Measurements from ENCODE around the gene SGCG. TPM values are rescaled to one million over a fixed set of nuclear protein-coding genes. Genes with fewer than 3 reads are reported as not detected.

Gene SGCG
- polyA plus RNA-seq, 2 of the 4 experiments (the other 2 are of a cell fraction) = 0.09 TPM; not detected in 1

GRCh38 chr13:23367907-23368306 lies 187.1 kb downstream of the SGCG start:
- Histone ChIP-seq H3K4me3 (no peak overlapping the region), H3K4me2 (no peak overlapping the region), H3K4me1 (peaks cover 7% of the 10 kb centered on the region; the same call in 1 of the 3 replicates), H3K27ac (no peak overlapping the region), H3K9me3 (no peaks in the 10 kb centered on the region)
- ATAC-seq (no peak), FAIRE-seq (no peak), DNase-seq (ENCODE audit: low read depth in 1 of 2, low spot score in 1 of 2) (no peak)
- TF ChIP-seq NR3C1 (IDR thresholded peaks at IDR 0.05) (no peak), FOSB (CRISPR knock-in tag; IDR thresholded peaks at IDR 0.05) (no peak), PBX3 (IDR thresholded peaks at IDR 0.05) (no peak), CHD2 (IDR thresholded peaks at IDR 0.05; ENCODE audit: low read length, partially characterized antibody) (no peak), SREBF2 (IDR thresholded peaks at IDR 0.05) (no peak), REST (IDR thresholded peaks at IDR 0.05) (no peak), EHMT2 (IDR thresholded peaks at IDR 0.05; ENCODE audit: low read depth) (no peak), HOXB5 (CRISPR knock-in tag; IDR thresholded peaks at IDR 0.05) (no peak), MAFK (IDR thresholded peaks at IDR 0.05; ENCODE audit: partially characterized antibody) (no peak), RNF2 (IDR thresholded peaks at IDR 0.05; ENCODE audit: borderline replicate concordance, low read depth) (no peak), HDAC2 (IDR thresholded peaks at IDR 0.05) (no peak), TP53 (CRISPR knock-in tag; IDR thresholded peaks at IDR 0.05) (no peak), FOXS1 (CRISPR knock-in tag; IDR thresholded peaks at IDR 0.05) (no peak), E2F6 (IDR thresholded peaks at IDR 0.05; ENCODE audit: borderline replicate concordance, low read depth) (no peak), ZSCAN20 (CRISPR knock-in tag; IDR thresholded peaks at IDR 0.05) (no peak), HES2 (IDR thresholded peaks at IDR 0.05) (no peak), ZC3H11A (IDR thresholded peaks at IDR 0.05) (no peak), NPAS2 (CRISPR knock-in tag; IDR thresholded peaks at IDR 0.05; ENCODE audit: borderline replicate concordance) (no peak), RARB (CRISPR knock-in tag; IDR thresholded peaks at IDR 0.05) (no peak), HOXA7 (CRISPR knock-in tag; IDR thresholded peaks at IDR 0.05) (no peak)
- POLR2A ChIA-PET = no interaction called here
- CTCF ChIA-PET = no interaction called here
- 92% methylated on average over 6 of the region's 6 CpGs for WGBS (ENCODE audit: missing lambda C conversion rate)

GRCh38 chr13:23372264-23372906 lies 191.6 kb downstream of the SGCG start:
- ChIA-PET POLR2A (no interaction called here), CTCF (no interaction called here)
- ATAC-seq (no peak), DNase-seq (ENCODE audit: low read depth in 1 of 2, low spot score in 1 of 2) (no peak), FAIRE-seq (no peak)
- Histone ChIP-seq H3K4me2 (peak overlapping the region; percentile 85), H3K9me3 (no peaks in the 10 kb centered on the region), H3K27ac (no peak overlapping the region), H3K4me3 (no peak overlapping the region), H3K4me1 (peaks cover 15% of the 10 kb centered on the region; the same call in 1 of the 3 replicates)
- 42% methylated on average over 5 of the region's 5 CpGs for WGBS (ENCODE audit: missing lambda C conversion rate)
- TF ChIP-seq ATOH8 (CRISPR knock-in tag; IDR thresholded peaks at IDR 0.05; ENCODE audit: low read depth) = no peak
- TF ChIP-seq ZNF302 (CRISPR knock-in tag; IDR thresholded peaks at IDR 0.05) = no peak
- no peak for TF ChIP-seq ZSCAN20 (CRISPR knock-in tag; IDR thresholded peaks at IDR 0.05)
- TF ChIP-seq JUNB (IDR thresholded peaks at IDR 0.05) = no peak
- no peak for TF ChIP-seq RFX5 (IDR thresholded peaks at IDR 0.05)
- TF ChIP-seq TP53 (CRISPR knock-in tag; IDR thresholded peaks at IDR 0.05) = no peak
- no peak for TF ChIP-seq RNF2 (IDR thresholded peaks at IDR 0.05; ENCODE audit: borderline replicate concordance, low read depth)
- no peak for TF ChIP-seq CHD4 (IDR thresholded peaks at IDR 0.05; ENCODE audit: borderline replicate concordance)
- no peak for TF ChIP-seq REST (IDR thresholded peaks at IDR 0.05)
- no peak for TF ChIP-seq MAX (IDR thresholded peaks at IDR 0.05)
- no peak for TF ChIP-seq HES2 (IDR thresholded peaks at IDR 0.05)
- no peak for TF ChIP-seq POLR2A (IDR thresholded peaks at IDR 0.05; ENCODE audit: low read length)

Measured in A549 (cell line).